ENCODE results near the gene CSAG1.
"Not testable (repeated sequence)": the region's sequence is repeated elsewhere in the genome, so short reads cannot be mapped to it uniquely, and the experiment has no call there.

CSAG1 gene

DNA sequence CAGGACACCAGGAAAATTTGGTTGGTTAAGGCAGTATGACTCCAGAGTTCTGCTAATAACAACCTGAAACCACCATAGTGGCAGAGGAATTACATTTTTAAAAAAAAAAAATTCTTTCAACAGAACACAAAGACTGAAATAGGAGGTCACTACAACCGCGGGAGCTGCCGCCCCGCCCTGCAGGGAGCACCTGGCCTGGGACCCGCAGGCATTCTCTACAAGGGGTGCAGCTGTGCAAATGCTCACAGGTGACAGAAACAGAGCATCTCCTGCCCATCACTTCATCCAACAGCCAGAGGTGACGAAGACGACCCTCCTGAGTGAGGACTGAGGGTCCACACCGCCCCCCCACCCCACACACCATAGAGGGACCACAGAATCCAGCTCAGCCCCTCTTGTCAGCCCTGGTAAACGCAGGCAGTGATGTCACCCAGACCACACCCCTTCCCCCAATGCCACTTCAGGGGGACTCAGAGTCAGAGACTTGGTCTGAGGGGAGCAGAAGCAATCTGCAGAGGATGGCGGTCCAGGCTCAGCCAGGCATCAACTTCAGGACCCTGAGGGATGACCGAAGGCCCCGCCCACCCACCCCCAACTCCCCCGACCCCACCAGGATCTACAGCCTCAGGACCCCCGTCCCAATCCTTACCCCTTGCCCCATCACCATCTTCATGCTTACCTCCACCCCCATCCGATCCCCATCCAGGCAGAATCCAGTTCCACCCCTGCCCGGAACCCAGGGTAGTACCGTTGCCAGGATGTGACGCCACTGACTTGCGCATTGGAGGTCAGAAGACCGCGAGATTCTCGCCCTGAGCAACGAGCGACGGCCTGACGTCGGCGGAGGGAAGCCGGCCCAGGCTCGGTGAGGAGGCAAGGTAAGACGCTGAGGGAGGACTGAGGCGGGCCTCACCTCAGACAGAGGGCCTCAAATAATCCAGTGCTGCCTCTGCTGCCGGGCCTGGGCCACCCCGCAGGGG lies 35.3 kb downstream of the CSAG1 start, which contains the start of gene MAGEA3:
Gene MAGEA3, plus strand, starts transcription at position 843 of the 980 bp plus-strand sequence. CDS start 2,039 bp downstream, outside the sequence.
- not testable (repeated sequence) for DNase-seq

DNA sequence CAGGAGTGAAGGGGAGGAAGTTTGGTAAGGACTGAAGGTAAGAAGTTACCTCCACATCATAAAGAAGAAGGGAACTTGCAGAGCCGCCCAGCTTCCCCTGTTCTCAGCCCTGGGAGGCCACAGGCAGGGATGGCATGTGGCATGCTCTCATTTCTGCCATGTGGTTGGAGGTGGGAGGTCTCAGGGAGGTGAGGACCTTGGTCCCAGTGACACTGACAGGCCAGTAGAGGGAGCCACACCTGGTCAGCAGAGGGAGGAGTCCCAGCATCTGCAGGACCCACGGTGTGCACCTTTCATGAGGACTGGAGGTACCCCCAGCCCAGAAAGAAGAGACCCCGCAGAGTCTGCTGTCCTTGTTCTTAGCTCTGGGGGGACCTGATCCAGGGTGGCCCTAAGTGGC lies 52.5 kb downstream of the CSAG1 start:
- DNase-seq = not testable (repeated sequence)
